ENCODE data around the gene ZEB2. TPM values are rescaled to one million over a fixed set of nuclear protein-coding genes. Genes with fewer than 3 reads are reported as not detected.

The ZEB2 gene
- total and polyA plus RNA-seq, 5 donors from 2014 or later, result 0.23 to 18.1 (median 0.41) TPM; not detected in 1

DNA sequence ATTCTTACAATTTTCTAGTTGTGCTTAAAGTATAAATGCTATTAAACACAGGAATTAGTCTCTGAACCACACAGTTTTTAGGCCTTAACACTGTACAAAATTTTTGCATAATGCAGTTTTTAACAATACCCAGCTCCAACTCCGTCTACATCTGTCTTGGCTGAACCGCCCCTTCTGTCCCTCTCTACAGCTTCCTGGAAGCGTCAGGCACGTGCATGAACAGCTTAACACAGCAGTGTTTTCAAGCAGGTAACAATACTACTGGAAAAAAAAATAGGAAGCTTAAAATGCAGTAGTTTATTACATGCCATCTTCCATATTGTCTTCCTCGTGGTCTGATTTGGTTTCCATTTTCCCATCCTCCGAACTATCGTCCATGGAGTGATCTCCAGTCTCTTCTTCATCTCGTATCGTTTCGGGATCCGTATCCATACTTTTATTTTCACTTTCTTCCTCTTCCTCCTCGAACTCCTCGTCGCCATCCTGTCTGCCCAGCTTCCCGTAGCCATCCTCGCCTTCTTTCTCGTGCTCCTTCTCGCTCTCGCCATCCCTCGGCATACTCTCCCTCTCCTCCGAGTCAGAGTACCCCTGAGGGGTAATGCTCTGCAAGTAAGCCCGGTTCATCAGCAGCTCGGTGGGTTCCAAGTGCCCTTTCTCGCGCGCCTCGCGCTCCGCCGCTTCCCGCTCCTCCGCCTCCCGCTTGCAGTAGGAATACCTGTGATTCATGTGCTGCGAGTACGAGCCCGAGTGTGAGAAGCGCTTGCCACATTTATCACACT lies 130.6 kb downstream of the ZEB2 start:
- no peak for DNase-seq
- peaks cover 2% of the 10 kb centered on the region for H3K27me3 ChIP-seq (ENCODE audit: control insufficient read depth, insufficient read depth, low read length)
- H3K36me3 Mint-ChIP-seq, result no peaks in the 10 kb centered on the region
- H3K36me3 ChIP-seq (ENCODE audit: control insufficient read depth, insufficient read depth, low read length), result no peaks in the 10 kb centered on the region
- ATAC-seq (ENCODE audit: low read depth in 2 of 2), result no peak
- no peaks in the 10 kb centered on the region for H3K9me3 Mint-ChIP-seq
- no peak overlapping the region for H3K27ac ChIP-seq (ENCODE audit: insufficient read depth, low read length, poor library complexity, severe bottlenecking)
- no peak overlapping the region for H3K4me3 ChIP-seq (ENCODE audit: low read depth, low read length)
- H3K27me3 Mint-ChIP-seq, result peaks cover 10% of the 10 kb centered on the region
- no peaks in the 10 kb centered on the region for H3K4me1 ChIP-seq (ENCODE audit: control insufficient read depth, insufficient read depth, low read length, poor library complexity, severe bottlenecking)
- H3K4me3 Mint-ChIP-seq, result no peak overlapping the region
- no peaks in the 10 kb centered on the region for H3K4me1 Mint-ChIP-seq
- H3K27ac Mint-ChIP-seq, result no peak overlapping the region
- no peaks in the 10 kb centered on the region for H3K9me3 ChIP-seq (ENCODE audit: control insufficient read depth in 2 of 2, low read length in 2 of 2)

DNA sequence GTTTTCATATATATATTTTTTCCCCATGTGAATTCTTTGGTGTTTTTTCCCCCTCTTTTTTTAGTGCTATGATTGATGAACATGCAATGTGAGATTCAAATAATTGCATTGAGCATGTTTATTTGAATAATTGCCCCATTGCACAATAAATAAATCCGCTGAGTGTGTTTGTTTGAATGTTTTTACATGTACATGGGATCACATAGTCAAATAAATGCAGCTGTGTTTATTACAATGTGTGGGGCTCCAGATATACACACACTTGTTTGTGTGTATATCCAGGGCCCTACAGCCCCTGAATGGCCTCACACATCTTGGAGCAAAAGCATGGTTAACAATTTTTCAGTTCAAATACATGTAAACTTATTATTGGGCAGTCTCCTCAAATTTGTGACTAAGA lies 134.5 kb downstream of the ZEB2 start:
- no peaks in the 10 kb centered on the region for H3K9me3 ChIP-seq (ENCODE audit: control insufficient read depth in 2 of 2, low read length in 2 of 2)
- Mint-ChIP-seq H3K27me3 (peaks cover 16% of the 10 kb centered on the region), H3K27ac (no peak overlapping the region), H3K9me3 (no peaks in the 10 kb centered on the region), H3K4me3 (no peak overlapping the region), H3K36me3 (no peaks in the 10 kb centered on the region), H3K4me1 (peaks cover 0 to 9% (median 4%) of the 10 kb centered on the region in 4 donors)
- H3K36me3 ChIP-seq (ENCODE audit: control insufficient read depth, insufficient read depth, low read length), result no peaks in the 10 kb centered on the region
- no peak overlapping the region for H3K4me3 ChIP-seq (ENCODE audit: low read depth, low read length)
- peaks cover 13% of the 10 kb centered on the region for H3K27me3 ChIP-seq (ENCODE audit: control insufficient read depth, insufficient read depth, low read length)
- no peak overlapping the region for H3K27ac ChIP-seq (ENCODE audit: insufficient read depth, low read length, poor library complexity, severe bottlenecking)
- H3K4me1 ChIP-seq (ENCODE audit: control insufficient read depth, insufficient read depth, low read length, poor library complexity, severe bottlenecking), result no peaks in the 10 kb centered on the region
- ATAC-seq (ENCODE audit: low read depth in 2 of 2) (no peak), DNase-seq (no peak)

DNA sequence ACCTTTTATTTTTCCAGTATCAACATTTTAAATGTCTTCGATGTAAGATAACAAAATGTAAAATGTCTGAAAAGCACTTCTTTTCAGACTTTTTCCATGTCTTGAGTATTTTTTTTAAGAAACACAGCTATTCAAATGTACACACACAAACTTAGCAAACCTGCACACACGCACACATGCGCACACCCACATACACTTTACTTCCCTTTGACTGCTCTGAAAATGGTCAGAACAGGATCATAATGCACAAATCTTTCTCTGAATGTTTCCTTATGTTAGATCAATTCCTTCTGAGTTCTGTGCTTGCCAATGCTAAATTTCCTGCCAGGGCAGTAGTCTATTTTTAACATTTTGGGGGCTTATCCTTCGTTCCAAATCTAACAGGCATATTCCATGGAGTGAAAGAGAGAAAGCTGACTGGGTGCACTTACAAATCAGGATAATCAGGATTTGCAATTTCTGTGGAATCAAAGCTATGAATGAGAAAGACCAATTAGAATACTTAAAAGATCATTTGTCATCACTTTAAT lies 136.3 kb downstream of the ZEB2 start:
- peaks cover 13% of the 10 kb centered on the region for H3K27me3 ChIP-seq (ENCODE audit: control insufficient read depth, insufficient read depth, low read length)
- Mint-ChIP-seq H3K4me1 (peaks cover 0 to 9% (median 4%) of the 10 kb centered on the region in 4 donors), H3K27me3 (peaks cover 16% of the 10 kb centered on the region), H3K9me3 (no peaks in the 10 kb centered on the region), H3K4me3 (no peak overlapping the region), H3K36me3 (no peaks in the 10 kb centered on the region), H3K27ac (peak overlapping the region in 1 of 3 donors; percentile 7)
- H3K4me3 ChIP-seq (ENCODE audit: low read depth, low read length), result no peak overlapping the region
- no peak overlapping the region for H3K27ac ChIP-seq (ENCODE audit: insufficient read depth, low read length, poor library complexity, severe bottlenecking)
- H3K9me3 ChIP-seq (ENCODE audit: control insufficient read depth in 2 of 2, low read length in 2 of 2), result no peaks in the 10 kb centered on the region
- no peaks in the 10 kb centered on the region for H3K36me3 ChIP-seq (ENCODE audit: control insufficient read depth, insufficient read depth, low read length)
- DNase-seq (no peak), ATAC-seq (ENCODE audit: low read depth in 2 of 2) (no peak)
- no peaks in the 10 kb centered on the region for H3K4me1 ChIP-seq (ENCODE audit: control insufficient read depth, insufficient read depth, low read length, poor library complexity, severe bottlenecking)

DNA sequence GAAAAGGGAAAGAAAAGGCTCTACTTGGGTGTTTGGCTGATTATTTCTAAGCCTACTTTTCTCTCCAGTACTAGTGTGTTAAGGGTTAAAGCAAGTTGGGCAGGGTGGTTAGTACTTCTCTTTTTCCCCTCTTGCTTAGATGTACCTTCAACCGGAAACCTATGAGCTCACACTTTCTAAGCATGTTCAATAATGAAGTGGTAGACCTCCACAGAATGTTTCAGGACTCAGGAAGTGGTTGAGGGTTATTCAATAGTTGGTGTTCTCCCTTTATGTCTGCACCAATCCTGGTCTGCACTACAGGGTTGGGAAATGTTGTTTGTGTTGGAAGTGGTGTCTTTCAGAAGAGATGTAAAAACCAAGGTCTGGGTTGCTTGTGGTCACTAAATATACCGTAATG lies 137.1 kb downstream of the ZEB2 start:
- no peaks in the 10 kb centered on the region for H3K36me3 Mint-ChIP-seq
- H3K9me3 ChIP-seq (ENCODE audit: control insufficient read depth in 2 of 2, low read length in 2 of 2), result no peaks in the 10 kb centered on the region
- H3K4me3 Mint-ChIP-seq, result no peak overlapping the region
- DNase-seq, result peak in 1 of 3 donors; percentile 27
- peaks cover 0 to 9% (median 4%) of the 10 kb centered on the region in 4 donors for H3K4me1 Mint-ChIP-seq
- peaks cover 13% of the 10 kb centered on the region for H3K27me3 ChIP-seq (ENCODE audit: control insufficient read depth, insufficient read depth, low read length)
- H3K4me3 ChIP-seq (ENCODE audit: low read depth, low read length), result no peak overlapping the region
- H3K27ac Mint-ChIP-seq, result no peak overlapping the region
- H3K9me3 Mint-ChIP-seq, result no peaks in the 10 kb centered on the region
- H3K36me3 ChIP-seq (ENCODE audit: control insufficient read depth, insufficient read depth, low read length), result no peaks in the 10 kb centered on the region
- peaks cover 16% of the 10 kb centered on the region for H3K27me3 Mint-ChIP-seq
- peak; percentile 64 for ATAC-seq (ENCODE audit: low read depth in 2 of 2)
- H3K27ac ChIP-seq (ENCODE audit: insufficient read depth, low read length, poor library complexity, severe bottlenecking), result no peak overlapping the region
- H3K4me1 ChIP-seq (ENCODE audit: control insufficient read depth, insufficient read depth, low read length, poor library complexity, severe bottlenecking), result no peaks in the 10 kb centered on the region

DNA sequence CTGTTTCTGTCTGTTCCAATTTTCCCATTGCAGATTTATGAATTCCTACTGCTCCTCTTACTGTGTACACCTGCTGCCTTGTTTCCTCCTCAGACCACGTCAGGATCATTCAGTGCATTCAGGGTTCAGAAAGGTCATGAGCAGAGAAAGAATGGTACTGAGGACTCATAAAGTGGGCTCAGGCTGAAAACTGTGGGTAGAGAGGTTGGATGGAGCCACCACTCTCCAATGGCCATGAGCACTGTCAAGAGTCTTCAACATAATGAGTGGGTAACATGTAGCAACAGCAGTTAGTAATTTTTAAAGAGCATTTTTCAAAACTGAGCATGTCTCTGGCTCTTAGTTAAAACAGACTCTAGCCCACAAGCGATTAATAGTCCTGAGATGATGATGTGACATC lies 138.2 kb downstream of the ZEB2 start:
- Histone ChIP-seq H3K27ac (ENCODE audit: insufficient read depth, low read length, poor library complexity, severe bottlenecking) (no peak overlapping the region), H3K4me3 (ENCODE audit: low read depth, low read length) (no peak overlapping the region), H3K4me1 (ENCODE audit: control insufficient read depth, insufficient read depth, low read length, poor library complexity, severe bottlenecking) (no peaks in the 10 kb centered on the region), H3K9me3 (ENCODE audit: control insufficient read depth in 2 of 2, low read length in 2 of 2) (no peaks in the 10 kb centered on the region), H3K27me3 (ENCODE audit: control insufficient read depth, insufficient read depth, low read length) (peaks cover 13% of the 10 kb centered on the region), H3K36me3 (ENCODE audit: control insufficient read depth, insufficient read depth, low read length) (no peaks in the 10 kb centered on the region)
- Mint-ChIP-seq H3K4me1 (peaks cover 0 to 9% (median 4%) of the 10 kb centered on the region in 4 donors), H3K4me3 (no peak overlapping the region), H3K27me3 (peaks cover 21% of the 10 kb centered on the region), H3K9me3 (peaks cover 0 to 1% (median 0%) of the 10 kb centered on the region in 7 donors), H3K36me3 (no peaks in the 10 kb centered on the region), H3K27ac (no peak overlapping the region)
- no peak for DNase-seq
- no peak for ATAC-seq (ENCODE audit: low read depth in 2 of 2)

DNA sequence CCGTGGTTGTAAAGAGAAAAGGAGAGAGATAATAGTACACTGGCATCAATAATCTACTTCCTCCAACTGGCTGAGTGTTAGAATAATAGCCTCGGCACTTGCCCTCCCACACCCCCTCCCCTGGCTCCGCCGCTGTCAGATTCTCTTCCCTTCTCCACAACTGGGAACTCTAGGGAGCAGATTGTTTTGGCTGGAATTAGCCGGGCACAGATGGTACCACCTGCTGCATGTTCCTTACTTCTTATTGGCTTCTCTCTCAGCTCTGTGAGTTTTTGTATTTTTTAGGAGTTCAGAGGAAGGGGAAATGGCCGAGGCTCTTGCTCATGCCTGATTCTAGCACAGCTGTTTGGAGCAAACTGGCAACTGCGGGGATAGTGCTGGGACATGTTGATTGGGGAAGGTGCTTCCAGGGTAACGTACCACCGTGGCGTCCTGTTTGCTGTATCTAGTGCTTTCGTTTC lies 140.0 kb downstream of the ZEB2 start:
- H3K4me3 ChIP-seq (ENCODE audit: low read depth, low read length), result no peak overlapping the region
- H3K36me3 ChIP-seq (ENCODE audit: control insufficient read depth, insufficient read depth, low read length), result no peaks in the 10 kb centered on the region
- Mint-ChIP-seq H3K9me3 (peaks cover 0 to 2% (median 0%) of the 10 kb centered on the region in 7 donors), H3K27me3 (peaks cover 16% of the 10 kb centered on the region), H3K27ac (no peak overlapping the region), H3K4me1 (peaks cover 0 to 9% (median 4%) of the 10 kb centered on the region in 4 donors), H3K36me3 (no peaks in the 10 kb centered on the region), H3K4me3 (no peak overlapping the region)
- no peak overlapping the region for H3K27ac ChIP-seq (ENCODE audit: insufficient read depth, low read length, poor library complexity, severe bottlenecking)
- H3K27me3 ChIP-seq (ENCODE audit: control insufficient read depth, insufficient read depth, low read length), result peaks cover 11% of the 10 kb centered on the region
- H3K4me1 ChIP-seq (ENCODE audit: control insufficient read depth, insufficient read depth, low read length, poor library complexity, severe bottlenecking), result no peaks in the 10 kb centered on the region
- no peaks in the 10 kb centered on the region for H3K9me3 ChIP-seq (ENCODE audit: control insufficient read depth in 2 of 2, low read length in 2 of 2)
- no peak for DNase-seq
- ATAC-seq (ENCODE audit: low read depth in 2 of 2), result no peak

DNA sequence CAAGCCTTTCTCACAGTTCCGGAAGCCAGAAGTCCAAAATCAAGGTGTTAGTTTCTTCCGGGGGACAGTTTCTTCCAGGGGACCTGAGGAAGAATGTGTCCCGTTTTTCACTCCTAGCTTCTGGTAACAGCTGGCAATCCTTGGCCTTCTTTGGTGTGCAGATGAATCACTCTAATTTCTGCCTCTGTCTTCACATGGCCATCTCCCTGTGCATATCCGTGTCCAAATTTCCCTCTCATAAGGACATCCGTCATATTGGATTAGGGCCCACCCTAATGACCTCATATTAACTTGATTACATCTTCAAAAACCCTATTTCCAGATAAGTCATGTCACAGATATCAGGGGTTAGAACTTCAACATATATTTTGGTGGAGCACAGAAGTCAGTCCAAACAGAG lies 141.4 kb downstream of the ZEB2 start:
- no peak overlapping the region for H3K27ac Mint-ChIP-seq
- DNase-seq, result no peak

More for the DNA sequence above, 141.4 kb downstream of the ZEB2 start:
- peaks cover 0 to 2% (median 0%) of the 10 kb centered on the region in 7 donors for H3K9me3 Mint-ChIP-seq
- Histone ChIP-seq H3K9me3 (ENCODE audit: control insufficient read depth in 2 of 2, low read length in 2 of 2) (no peaks in the 10 kb centered on the region), H3K27ac (ENCODE audit: insufficient read depth, low read length, poor library complexity, severe bottlenecking) (no peak overlapping the region), H3K36me3 (ENCODE audit: control insufficient read depth, insufficient read depth, low read length) (no peaks in the 10 kb centered on the region), H3K4me1 (ENCODE audit: control insufficient read depth, insufficient read depth, low read length, poor library complexity, severe bottlenecking) (no peaks in the 10 kb centered on the region), H3K27me3 (ENCODE audit: control insufficient read depth, insufficient read depth, low read length) (peaks cover 11% of the 10 kb centered on the region), H3K4me3 (ENCODE audit: low read depth, low read length) (no peak overlapping the region)
- no peak overlapping the region for H3K4me3 Mint-ChIP-seq
- peaks cover 16% of the 10 kb centered on the region for H3K27me3 Mint-ChIP-seq
- ATAC-seq (ENCODE audit: low read depth in 2 of 2), result no peak
- H3K36me3 Mint-ChIP-seq, result no peaks in the 10 kb centered on the region
- peaks cover 0 to 11% (median 4%) of the 10 kb centered on the region in 4 donors for H3K4me1 Mint-ChIP-seq
